DMS153 treated with DMSO at 0.1 percent for 48 hours (cell line): ENCODE measurements around the gene TRIM42.

Experiments
- DNase-seq: peaks from one replicate; lab custom pipeline; 2025; ENCODE audit not compliant: unreplicated experiment; lab: John Stamatoyannopoulos, UW

The TRIM42 gene

GRCh38 chr3:140709751-140710150, 31.9 kb downstream of the TRIM42 start:
- DNase-seq = no peak

GRCh38 chr3:140710711-140711389, 33.0 kb downstream of the TRIM42 start:
- DNase-seq = no peak

GRCh38 chr3:140711390-140712035, 33.6 kb downstream of the TRIM42 start:
- DNase-seq = no peak

GRCh38 chr3:140712301-140712700, 34.4 kb downstream of the TRIM42 start:
- DNase-seq = no peak

GRCh38 chr3:140715035-140715434, 37.2 kb downstream of the TRIM42 start:
- peak; percentile 26 for DNase-seq

GRCh38 chr3:140717921-140718320, 40.1 kb downstream of the TRIM42 start:
- DNase-seq = no peak

GRCh38 chr3:140719841-140720614, 42.2 kb downstream of the TRIM42 start:
- DNase-seq = no peak

GRCh38 chr3:140723576-140723975, 45.7 kb downstream of the TRIM42 start:
- no peak for DNase-seq

- no peak for DNase-seq
These were observed 47.3 kb downstream of the TRIM42 start for GRCh38 chr3:140724856-140725812.

- DNase-seq = no peak
These were observed 48.2 kb downstream of the TRIM42 start for GRCh38 chr3:140726066-140726465.

- no peak for DNase-seq
These were observed 50.0 kb downstream of the TRIM42 start for GRCh38 chr3:140727886-140728285.

GRCh38 chr3:140731440-140732119, 53.7 kb downstream of the TRIM42 start:
- DNase-seq = no peak

- no peak for DNase-seq
These were observed 55.8 kb downstream of the TRIM42 start for GRCh38 chr3:140733623-140734022.

GRCh38 chr3:140736863-140737460, 59.1 kb downstream of the TRIM42 start:
- peak; percentile 38 for DNase-seq

GRCh38 chr3:140742116-140742515, 64.3 kb downstream of the TRIM42 start:
- DNase-seq = no peak

- DNase-seq = no peak
These were observed 70.3 kb downstream of the TRIM42 start for GRCh38 chr3:140748171-140748570.

- DNase-seq = no peak
These were observed 71.0 kb downstream of the TRIM42 start for GRCh38 chr3:140748903-140749302.
